ENCODE measurements around the gene DBNDD2. TPM values are rescaled to one million over a fixed set of nuclear protein-coding genes. Genes with fewer than 3 reads are reported as not detected.

Gene DBNDD2
- total RNA-seq, 4 donors from 2014 or later, result 14.1 to 39.3 (median 32.2) TPM

- Histone ChIP-seq H3K4me1 (peaks cover 0 to 4% (median 0%) of the 10 kb centered on the region in 3 donors), H3K9me3 (no peaks in the 10 kb centered on the region), H3K36me3 (peaks cover 8 to 56% (median 28%) of the 10 kb centered on the region in 3 donors), H3K27ac (peak overlapping the region in 1 of 4 donors; percentile 9), H3K27me3 (no peaks in the 10 kb centered on the region), H3K4me3 (no peak overlapping the region)
- WGBS, 2 donors, result 83 to 88% methylated on average over 12 to 13 of the region's 14 CpGs
- intact Hi-C loops (cut with DNase I), result no loop called here
- no peak for DNase-seq
- TF ChIP-seq POLR2A (IDR thresholded peaks at IDR 0.05), result no peak
- TF ChIP-seq, protein P1, sequence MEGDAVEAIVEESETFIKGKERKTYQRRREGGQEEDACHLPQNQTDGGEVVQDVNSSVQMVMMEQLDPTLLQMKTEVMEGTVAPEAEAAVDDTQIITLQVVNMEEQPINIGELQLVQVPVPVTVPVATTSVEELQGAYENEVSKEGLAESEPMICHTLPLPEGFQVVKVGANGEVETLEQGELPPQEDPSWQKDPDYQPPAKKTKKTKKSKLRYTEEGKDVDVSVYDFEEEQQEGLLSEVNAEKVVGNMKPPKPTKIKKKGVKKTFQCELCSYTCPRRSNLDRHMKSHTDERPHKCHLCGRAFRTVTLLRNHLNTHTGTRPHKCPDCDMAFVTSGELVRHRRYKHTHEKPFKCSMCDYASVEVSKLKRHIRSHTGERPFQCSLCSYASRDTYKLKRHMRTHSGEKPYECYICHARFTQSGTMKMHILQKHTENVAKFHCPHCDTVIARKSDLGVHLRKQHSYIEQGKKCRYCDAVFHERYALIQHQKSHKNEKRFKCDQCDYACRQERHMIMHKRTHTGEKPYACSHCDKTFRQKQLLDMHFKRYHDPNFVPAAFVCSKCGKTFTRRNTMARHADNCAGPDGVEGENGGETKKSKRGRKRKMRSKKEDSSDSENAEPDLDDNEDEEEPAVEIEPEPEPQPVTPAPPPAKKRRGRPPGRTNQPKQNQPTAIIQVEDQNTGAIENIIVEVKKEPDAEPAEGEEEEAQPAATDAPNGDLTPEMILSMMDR (IDR thresholded peaks at IDR 0.05), result no peak
Observed at GRCh38 chr20:45427236-45428149, 19.4 kb downstream of the DBNDD2 start.

DNA sequence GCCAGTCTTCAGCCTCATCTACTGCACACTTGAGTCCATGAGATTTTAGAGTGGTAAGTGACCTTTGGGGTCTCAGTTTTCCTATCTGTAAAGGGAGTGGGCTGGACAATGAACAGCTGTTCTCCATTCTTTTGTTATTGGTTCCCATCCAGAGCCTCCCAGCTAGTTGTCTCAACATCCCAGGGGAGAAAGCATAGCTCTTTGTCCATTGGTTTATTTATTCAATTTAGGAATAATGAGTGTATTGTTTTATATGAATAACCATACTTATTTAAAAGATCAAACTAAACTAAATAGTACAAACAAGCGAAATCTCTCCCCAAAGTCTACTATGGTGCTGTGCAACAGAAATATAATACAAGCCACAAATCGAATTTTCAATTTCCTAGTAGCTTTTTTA lies 21.5 kb downstream of the DBNDD2 start:
- 58 to 63% methylated on average over 2 of the region's 2 CpGs for WGBS, 2 donors
- DNase-seq, result no peak
- intact Hi-C loops (cut with DNase I), result no loop called here
- Histone ChIP-seq H3K4me3 (no peak overlapping the region), H3K4me1 (peaks cover 0 to 4% (median 0%) of the 10 kb centered on the region in 3 donors), H3K36me3 (peaks cover 0 to 35% (median 12%) of the 10 kb centered on the region in 3 donors), H3K27me3 (no peaks in the 10 kb centered on the region), H3K9me3 (no peaks in the 10 kb centered on the region), H3K27ac (no peak overlapping the region)
- TF ChIP-seq, protein P1 (IDR thresholded peaks at IDR 0.05), result no peak
- TF ChIP-seq POLR2A (IDR thresholded peaks at IDR 0.05), result no peak

- no peaks in the 10 kb centered on the region for H3K27me3 ChIP-seq
- H3K27ac ChIP-seq, result no peak overlapping the region
- no peak for DNase-seq
- no peak for TF ChIP-seq POLR2A (IDR thresholded peaks at IDR 0.05)
- TF ChIP-seq, protein P1 (IDR thresholded peaks at IDR 0.05), result no peak
- no peak overlapping the region for H3K4me3 ChIP-seq
- WGBS, 2 donors, result 58 to 61% methylated on average over 5 of the region's 5 CpGs
- H3K4me1 ChIP-seq, result peaks cover 0 to 13% (median 3%) of the 10 kb centered on the region in 3 donors
- H3K36me3 ChIP-seq, result peaks cover 0 to 11% (median 0%) of the 10 kb centered on the region in 3 donors
- intact Hi-C loops (cut with DNase I), result no loop called here
- no peaks in the 10 kb centered on the region for H3K9me3 ChIP-seq
Observed at GRCh38 chr20:45432294-45432693, 24.2 kb downstream of the DBNDD2 start.

- intact Hi-C loops (cut with DNase I), result no loop called here
- WGBS, 2 donors, result 24 to 44% methylated on average over 2 to 3 of the region's 3 CpGs
Observed at GRCh38 chr20:45433316-45433715, 25.2 kb downstream of the DBNDD2 start.

More at GRCh38 chr20:45433316-45433715, 25.2 kb downstream of the DBNDD2 start:
- Histone ChIP-seq H3K4me3 (no peak overlapping the region), H3K9me3 (no peaks in the 10 kb centered on the region), H3K27me3 (no peaks in the 10 kb centered on the region), H3K4me1 (peaks cover 0 to 13% (median 3%) of the 10 kb centered on the region in 3 donors), H3K27ac (peak overlapping the region in 3 of 4 donors; percentile 7 to 64 (median 31)), H3K36me3 (peaks cover 0 to 4% (median 0%) of the 10 kb centered on the region in 3 donors)
- DNase-seq, result no peak
- TF ChIP-seq POLR2A (IDR thresholded peaks at IDR 0.05), result no peak
- TF ChIP-seq, protein P1 (IDR thresholded peaks at IDR 0.05), result no peak
